GM18867 (cell line): ENCODE data around the gene SMIM21.

Experiments used
- ATAC-seq: cut with Tn5 transposase; IDR thresholded peaks from one replicate; pipeline ENCODE4 v1.9.1; 2021; ENCODE audit warnings: mild to moderate bottlenecking, moderate library complexity; ENCODE audit not compliant: unreplicated experiment

Gene SMIM21

DNA sequence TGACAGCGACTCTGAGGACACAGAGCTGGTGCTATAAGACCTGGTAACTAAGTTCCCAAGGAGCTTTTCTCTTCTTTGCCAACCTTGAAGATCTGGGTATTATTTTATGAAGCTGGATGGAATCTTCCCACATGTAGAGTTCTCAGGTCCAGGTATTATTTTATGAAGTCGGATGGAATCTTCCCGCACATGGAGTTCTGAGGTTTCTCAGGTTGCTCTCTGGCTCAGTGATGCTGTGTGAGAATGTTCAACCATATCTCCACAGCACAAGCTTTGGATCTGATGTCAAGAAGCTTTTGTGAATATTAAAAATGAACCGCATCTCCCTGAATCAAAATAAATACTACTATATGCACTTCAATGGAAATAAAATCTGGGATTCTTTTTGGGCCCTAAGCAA is at the start of gene SMIM21:
TSS of gene SMIM21 (minus strand) at position 101 of the 400 bp plus-strand sequence. CDS start 140 bp downstream, outside the sequence.
- no peak for ATAC-seq

DNA sequence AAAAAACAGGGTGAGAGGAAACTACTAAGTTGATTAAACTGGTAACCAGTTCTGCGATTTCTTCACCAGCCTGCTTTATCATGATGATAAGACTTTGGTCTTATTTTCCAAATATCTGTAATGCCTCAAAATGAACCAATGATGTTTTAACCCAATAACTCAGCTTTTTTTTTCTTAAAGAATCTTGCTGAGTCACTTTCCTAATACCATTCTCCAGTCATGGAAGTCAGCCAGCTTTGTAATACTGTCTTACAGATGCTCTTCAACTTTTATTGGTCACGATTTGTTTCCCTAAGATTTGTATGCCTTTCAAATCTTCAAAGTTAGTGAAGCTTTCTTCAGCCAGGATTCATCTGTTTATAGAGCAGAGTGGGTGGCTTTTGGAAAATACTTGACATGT is 47.7 kb upstream of the SMIM21 start:
- ATAC-seq = no peak

DNA sequence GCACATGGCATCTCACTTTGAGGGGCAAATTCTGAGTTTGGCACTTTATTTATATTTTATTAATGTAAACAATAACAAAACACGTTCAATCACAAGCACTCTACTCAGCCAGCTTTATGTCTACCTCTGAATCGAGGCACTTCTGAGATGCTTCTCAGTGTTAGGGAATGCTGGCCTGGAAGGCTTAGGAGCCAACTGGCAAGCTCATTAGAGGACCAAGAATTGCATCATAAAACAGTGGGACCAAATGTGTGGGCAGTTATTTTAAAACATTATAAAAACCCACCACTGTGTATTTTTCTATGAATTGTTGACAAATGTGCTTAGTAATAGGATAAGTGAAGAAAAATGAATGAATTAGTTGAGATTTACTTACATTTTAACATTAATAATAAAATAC is 46.8 kb upstream of the SMIM21 start:
- ATAC-seq = no peak

DNA sequence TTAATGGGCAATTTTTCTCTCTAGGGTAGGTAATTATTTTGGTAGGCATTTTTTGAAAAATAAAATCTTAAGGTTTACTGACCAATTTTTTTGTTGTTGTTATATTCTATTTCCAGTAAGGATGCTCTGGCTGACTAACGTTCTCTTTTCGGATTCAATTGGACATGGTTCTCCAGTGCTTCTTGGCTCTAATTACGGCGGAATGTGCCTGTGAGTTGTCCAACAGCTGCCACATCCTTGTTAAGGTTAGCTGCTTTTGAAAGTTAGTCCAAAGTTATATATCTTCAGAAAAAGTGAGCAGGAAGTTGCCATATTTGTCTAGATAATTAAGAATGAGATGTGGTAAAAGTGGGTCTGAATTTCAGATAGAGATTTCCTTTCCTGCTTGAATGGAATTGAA is 45.8 kb upstream of the SMIM21 start:
- ATAC-seq = no peak

DNA sequence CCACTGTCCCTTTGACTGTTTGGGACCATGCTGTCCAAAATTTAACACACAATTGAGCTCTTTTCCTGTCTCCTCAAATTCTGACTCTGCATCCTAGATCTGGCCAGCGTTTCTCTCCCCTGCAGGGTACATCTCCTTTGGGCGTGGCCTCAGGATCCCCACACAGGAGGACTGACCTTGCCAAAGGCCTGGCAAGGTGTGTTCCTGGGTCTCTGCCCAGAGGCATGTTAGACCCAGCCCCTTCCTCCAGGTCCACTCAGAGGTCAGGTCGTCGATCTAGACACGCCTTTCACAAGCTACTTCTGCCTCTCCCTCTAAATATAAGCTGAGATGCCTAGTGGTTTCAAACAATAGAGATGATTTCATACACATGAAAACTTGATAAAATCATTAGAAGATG is 45.4 kb upstream of the SMIM21 start:
- no peak for ATAC-seq

DNA sequence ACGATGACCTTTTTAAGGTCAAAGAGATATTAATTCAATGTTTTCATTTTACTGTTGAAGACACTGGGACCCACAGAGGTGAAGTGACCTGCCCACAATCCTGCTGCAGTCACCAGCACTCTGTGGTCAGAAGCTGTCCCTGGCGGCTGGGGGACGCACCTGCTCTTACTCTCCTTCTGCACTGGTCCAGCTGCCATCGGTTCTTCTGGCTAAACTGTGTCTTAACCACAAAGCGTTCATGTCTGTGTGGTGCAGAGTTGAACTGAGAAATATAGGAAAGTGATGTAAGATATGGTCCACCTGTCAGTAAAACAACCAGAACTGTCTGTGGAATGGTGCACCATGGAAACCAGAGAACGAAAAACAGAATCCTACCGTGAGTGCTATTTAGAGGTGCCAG is 44.9 kb upstream of the SMIM21 start:
- no peak for ATAC-seq

DNA sequence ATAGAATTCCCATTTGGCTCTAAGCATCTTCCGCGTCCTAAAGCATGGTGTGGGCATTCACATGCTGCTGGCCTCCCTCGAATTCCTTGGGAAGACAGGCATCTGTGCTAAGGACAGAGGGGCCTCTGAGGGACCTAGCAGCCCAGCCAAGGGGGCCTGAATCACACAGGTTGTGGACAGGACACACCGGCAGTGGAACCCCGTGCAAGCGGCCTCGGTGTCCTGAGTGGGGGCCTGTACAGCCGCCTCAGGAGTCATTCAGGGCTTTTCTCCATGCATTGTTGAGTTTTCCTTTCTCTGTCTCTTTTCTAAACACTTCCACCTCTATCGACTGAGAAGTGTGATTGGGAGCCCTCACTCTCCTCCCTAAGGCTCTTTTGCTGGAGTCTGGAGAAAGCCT is 44.3 kb upstream of the SMIM21 start:
- ATAC-seq = no peak

DNA sequence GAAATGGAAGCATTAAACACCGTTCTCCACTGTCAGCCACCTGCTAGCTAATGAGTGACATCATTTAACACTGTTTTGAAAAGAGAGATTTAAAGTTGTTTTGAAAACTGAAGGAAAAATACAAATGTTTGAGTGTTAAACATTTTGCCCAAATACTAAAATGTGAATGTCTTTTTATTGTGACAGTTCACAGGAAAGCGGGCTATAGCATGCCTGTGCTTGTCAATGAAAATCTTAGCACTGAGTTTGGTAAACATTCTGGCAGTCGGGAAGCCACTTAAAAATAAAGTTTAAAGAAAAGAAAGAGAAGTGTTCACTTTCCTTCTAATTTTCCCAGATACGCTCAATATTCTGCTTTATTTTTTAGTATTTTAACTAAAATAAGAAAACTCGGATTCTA is 40.3 kb upstream of the SMIM21 start:
- no peak for ATAC-seq

DNA sequence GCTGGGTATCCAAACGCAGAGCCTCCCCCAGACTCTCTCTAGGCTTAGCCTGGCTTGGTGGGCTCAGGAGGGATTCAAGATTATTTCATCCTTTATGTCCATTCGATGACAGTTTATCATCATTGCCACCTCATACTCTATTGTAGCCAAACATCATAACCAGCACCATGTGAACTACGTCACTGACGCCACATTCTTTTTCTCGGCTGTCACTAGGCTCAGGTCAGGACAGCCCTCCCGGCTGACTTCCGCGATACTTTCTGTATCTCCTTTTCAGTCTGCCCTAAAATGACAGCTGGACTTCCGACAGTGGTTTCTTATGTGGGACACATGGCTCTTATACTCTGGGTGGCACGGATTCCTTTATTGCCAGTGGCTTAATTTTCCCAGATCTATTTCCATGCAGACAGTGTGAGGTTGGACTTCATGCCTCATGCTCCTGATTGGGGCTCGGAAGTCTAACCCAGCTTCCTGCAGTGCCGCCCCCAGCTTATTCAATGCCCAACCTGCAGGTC is 39.8 kb upstream of the SMIM21 start:
- ATAC-seq = no peak

DNA sequence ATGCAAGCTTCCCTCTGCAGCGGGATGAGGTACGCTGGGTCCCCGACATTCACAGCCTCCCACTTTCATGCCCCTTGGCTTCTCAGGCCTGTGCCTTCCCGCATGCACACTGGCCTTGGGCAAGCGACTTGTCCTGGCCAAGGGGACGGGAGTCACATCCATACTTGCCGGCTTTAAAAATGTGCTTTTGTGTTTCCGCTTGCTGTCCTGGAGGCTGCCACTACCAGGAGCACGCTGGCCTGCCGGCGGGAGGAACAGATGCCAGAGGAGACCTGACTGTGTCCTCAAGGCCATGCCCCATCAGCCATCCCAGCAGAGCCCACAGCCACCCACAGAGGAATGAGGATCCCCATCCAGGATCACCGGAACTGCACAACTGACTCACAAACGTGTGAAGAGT is 36.9 kb upstream of the SMIM21 start:
- ATAC-seq = no peak

DNA sequence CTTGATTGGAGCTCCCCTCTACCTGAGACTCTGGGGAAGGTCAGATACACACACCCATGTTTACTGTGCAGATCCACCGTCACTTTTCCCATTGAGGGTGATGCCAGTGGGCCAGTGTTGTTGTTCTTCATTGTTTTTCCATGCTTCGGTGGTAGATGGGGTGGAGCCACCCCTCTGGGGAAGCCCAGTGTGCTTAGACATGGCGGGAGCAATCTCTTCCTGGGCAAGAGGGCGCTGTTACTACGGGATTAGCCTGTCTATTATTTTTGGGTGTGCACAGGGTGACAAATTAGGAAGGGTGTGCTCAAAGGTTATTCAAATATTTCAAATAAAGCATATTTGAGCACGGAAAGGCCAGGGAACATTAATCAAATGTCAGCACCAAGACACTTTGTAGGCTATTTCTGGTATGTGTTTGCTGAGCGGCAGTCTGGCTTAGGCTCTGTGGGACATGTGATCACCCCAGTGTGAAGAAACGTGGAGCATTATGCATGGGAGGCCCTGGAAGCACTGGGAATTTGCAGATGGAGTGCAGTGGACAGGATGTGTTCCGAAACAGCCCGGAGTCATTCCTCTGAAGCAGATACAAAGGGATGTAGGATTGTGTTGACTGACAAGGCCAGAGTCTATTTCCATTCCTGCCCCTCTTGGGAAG is 34.8 kb upstream of the SMIM21 start:
- ATAC-seq = no peak

DNA sequence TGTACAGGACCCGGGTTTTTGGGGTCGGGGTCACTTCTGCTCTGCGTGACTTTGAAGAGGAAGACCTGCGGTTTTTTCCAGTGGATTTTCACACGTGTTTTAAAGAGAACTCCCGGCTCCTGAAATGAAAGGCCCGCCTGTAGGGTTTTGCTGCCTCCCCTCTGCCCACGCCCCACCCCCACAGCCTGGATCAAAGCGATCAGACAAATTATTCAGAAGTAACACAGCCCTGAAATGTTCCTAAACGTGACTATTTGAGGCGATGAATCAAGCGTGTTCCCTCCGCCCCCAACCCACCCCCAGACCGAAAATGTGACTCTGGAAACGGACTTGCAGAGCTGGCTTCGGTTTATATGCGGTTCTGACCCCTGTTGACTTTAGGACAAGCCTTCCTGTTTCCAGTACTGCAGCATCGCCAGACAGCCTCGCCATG is 28.7 kb upstream of the SMIM21 start:
- ATAC-seq = no peak

DNA sequence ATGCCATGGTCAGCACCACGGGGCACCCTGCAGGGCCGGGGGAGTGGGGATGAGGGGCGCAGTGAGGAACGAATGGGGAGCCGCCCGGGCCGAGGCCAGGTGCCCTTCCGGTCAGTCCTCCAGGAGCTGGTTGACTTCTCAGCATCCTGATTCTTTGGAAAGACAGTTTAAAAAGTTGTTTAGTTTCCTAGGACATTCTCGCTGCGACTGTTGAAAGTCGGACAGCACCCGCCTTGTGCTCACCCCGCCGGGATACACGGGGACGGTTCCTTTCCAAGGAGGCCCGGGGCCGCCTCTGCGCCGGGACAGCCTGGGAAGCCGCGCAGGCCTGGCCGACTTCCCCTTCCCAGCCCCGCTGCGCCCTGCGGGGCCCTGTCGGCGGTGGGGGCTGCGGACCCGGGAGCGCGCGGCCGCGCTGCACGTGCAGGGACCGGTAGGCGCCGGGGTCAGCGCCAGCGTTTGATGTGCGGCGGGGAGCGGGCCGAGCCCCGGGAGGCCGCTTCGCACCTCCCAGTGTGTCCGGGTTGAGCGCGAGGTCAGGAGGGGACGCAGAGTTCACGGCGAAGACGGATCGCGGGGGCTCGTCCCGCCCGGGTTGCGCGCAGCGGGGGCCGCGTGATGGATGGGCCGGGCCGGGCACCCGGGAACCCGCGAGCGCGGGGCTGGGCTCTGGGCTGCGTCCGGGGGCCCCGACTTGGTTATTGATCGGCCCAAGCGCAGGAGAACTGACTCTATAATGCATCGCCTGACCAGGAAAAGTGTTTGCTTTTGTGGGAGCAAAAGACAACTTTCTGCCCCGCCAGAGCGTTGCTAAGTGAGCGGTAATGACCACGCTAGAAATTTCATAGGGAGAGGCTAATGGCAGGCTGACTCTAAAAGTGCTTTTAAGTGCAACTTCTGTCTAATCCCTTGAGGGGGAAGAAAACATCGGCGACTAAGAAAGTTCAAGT is 28.0 kb upstream of the SMIM21 start:
- no peak for ATAC-seq

DNA sequence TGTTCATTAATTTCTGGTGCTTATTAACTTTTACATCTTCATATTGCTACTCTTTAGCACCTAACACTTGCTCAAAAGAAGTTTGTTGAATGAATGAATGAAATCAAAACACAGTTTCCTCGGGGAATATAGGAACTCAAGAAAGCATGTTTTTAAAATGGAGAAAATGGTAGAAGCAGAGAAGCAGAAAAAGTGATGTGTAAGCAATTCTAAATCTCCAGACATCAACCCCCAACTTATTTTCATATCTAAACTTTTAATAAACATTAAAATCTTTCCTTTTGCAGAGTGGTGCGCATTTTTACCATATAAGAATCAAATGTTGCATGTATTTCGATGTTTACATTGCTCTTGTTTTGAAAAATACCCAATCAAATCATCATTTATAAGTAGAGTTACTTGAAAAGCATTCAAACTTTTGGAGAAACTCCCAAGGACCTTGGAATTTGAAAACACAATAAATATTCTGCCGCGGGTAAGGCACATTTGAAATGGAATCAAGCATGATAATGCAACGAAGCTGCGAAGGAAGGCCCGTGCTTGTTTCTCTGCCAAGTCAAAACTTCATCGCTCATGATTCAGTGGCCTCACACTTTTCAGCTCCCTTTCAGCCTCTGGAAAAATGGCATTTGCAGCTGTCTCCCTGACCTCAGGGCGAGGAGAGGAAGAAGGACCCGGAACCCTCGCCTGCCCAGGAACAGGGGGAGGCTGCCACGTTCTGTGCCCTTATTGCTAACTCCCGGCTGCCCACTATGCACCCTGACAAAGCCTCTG is 26.7 kb upstream of the SMIM21 start:
- ATAC-seq = no peak

DNA sequence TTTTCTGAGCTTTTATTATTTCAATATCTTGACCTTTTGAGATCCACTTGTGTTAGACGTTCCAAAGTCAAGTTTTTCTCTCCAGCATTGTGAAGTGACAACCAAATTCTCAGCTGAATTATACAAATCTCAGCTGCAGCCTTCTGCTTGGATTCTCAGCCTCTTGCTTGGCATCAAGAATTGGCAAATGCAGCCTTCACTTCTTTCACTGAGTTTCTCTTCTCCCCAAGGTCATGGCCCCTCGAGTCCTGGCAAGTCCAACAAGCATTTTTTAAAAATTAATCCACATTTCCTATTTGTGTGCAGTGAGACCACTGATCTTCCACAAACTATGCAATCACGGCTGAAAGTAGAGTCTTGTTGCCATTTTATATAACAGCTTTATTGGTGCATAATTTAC is 23.4 kb upstream of the SMIM21 start:
- no peak for ATAC-seq

DNA sequence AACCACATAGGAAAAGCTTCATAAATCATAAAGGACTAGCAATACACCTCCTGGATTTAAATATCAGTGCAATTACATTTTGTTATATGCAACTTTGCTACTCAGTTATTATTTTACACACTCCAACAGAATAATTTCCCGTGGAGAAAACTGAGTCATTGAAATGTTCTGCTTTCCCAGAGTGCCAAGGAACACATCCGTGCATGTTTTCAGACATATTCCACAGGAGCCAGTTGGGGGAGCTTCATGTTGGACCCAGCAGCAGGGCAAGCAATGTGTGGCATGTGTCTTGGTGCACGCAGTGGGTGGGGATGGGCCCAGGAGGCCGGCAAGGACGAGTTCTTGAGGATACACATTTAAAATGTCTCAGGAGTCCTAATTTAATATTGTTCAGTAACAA is 14.4 kb upstream of the SMIM21 start:
- no peak for ATAC-seq

DNA sequence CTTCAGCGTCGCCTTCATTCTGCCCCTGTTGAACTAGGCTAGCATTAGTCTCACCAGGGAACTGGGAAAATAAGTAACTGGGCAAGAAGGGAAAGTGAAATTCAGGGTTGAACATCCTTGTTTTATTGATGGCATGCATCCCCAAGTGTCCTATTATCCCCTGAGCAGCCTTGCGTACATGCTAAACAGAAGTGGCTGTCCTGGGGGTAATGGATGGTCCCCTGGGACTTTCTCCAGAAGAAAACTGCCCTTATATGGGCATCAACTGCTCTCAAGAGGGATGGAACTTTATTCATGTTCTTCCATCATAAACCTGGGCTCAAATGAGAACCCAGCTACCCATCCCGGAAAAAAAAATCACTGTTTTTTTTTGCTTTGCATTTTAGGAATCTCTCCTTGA is 11.8 kb upstream of the SMIM21 start:
- ATAC-seq = no peak

DNA sequence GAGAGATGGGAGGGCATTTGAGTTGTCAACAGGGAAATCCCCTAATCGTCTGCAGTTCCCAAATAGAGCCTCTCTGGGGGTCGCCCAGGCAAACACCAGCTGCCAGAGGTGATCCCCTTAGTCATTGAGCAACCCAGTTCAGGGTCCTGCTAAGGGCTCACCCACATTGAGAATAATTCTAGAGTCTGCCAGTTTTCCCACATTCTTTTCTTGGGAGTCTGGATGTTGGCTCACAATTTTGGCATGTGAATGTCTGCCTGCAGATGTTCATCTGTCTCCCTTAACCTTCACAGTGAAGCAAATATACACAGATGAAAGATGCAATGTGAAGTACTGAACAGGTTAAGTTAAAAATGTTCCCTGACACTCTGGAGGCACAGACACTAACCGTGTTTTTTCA is 11.4 kb upstream of the SMIM21 start:
- ATAC-seq = no peak

DNA sequence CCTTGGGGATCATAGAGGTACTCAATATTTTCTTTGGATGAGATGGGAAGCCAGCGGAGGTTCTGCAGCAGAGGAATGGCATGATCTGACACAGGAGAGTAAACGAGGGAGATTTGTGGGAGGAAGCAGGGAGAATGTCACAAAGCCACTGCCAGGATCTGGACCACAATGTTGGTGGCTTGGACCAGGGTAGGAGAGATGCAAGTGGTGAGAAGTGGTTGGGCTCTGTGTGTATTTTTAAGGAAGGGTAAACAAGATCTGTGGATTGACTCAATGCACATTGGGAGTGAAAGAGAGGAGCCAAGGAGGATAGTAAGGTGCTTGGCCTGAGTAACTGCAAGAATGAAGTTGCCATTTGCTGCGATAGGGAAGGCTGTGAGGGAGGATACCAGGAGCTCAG is 10.5 kb upstream of the SMIM21 start:
- ATAC-seq = no peak

DNA sequence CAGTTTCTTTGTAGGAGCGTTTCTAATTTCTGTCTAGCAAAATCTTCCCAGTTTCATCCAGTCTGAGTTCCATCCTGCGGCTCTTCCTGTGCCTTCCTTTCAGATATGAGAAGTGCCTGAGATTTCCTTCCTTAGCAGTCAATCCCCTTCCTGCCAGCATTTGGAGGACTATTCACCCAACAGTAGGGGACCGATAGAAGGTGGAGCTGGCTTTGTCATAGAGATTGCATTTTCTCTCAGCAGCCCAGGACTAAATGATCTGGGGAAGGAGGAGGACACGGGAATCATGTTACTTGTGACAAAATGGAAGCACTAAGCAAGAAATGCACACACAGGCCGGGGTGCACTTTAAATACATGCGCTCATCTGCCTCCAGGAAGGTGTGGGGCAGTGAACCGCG is 5.6 kb upstream of the SMIM21 start:
- ATAC-seq = no peak

DNA sequence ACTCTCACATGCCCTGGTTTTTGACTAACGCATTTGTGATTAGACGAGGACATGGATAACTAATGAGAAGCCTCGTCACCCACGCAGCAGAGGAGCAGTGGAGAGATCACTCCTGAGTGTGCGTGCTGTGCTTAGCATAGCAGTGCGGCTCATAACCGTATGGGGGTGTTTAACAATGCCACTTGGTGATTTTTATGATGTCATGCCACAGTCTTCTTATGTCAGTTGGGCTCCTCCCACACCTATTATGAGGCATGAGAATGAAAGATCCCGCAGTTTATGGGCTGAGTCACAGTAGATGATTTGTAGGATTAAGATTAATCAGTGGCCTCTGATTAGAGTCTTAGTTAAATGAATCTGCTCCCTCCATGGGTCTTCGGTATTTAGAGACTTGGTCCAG is 2.5 kb upstream of the SMIM21 start:
- no peak for ATAC-seq
